ENCODE measurements around the gene MRPL24. TPM values are rescaled to one million over a fixed set of nuclear protein-coding genes. Genes with fewer than 3 reads are reported as not detected.
"Not testable (repeated sequence)": the region's sequence is repeated elsewhere in the genome, so short reads cannot be mapped to it uniquely, and the experiment has no call there.

MRPL24 gene
- total RNA-seq, 4 donors from 2014 or later = 54.9 to 121 (median 102) TPM

- Histone ChIP-seq H3K4me1 (peaks cover 34 to 39% of the 10 kb centered on the region in 2 donors), H3K4me3 (peak overlapping the region in 3 of 4 donors; percentile 73 to 89 (median 76)), H3K27ac (peak overlapping the region in 3 of 4 donors; percentile 86 to 94 (median 88)), H3K9me3 (no peaks in the 10 kb centered on the region), H3K27me3 (no peaks in the 10 kb centered on the region), H3K36me3 (peaks cover 0 to 4% of the 10 kb centered on the region in 2 donors)
- in situ Hi-C loops (cut with MboI; ENCODE audit: low sequenced_read_pairs in 4 of 4) = no loop called here
- DNase-seq (no peak), ATAC-seq (no peak)
- intact Hi-C loops (cut with DNase I; ENCODE audit: low total_unique reads) = no loop called here
- TF ChIP-seq CTCF (IDR thresholded peaks at IDR 0.05 in 4 of 5, conservative IDR thresholded peaks at IDR 0.05 in 1 of 5) (no peak), POLR2A (IDR thresholded peaks at IDR 0.05) (no peak)
Measured at GRCh38 chr1:156765666-156766065, 24.8 kb upstream of the MRPL24 start.

DNA sequence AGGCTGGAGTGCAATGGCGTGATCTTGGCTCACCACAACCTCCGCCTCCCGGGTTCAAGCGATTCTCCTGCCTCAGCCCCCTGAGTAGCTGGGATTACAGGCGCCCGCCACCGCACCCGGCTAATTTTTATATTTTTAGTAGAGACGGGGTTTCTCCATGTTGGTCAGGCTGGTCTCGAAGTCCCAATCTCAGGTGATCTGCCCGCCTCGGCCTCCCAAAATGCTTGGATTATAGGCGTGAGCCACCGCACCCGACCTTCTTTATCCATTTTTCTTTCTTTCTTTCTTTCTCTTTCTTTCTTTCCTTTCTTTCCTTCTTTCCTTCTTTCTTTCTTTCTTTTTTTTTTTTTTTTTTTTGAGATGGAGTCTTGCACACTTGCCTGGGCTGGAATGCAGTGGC, 24.2 kb upstream of the MRPL24 start:
- H3K27me3 ChIP-seq; intact Hi-C loops (cut with DNase I; ENCODE audit: low total_unique reads); H3K4me3 ChIP-seq; DNase-seq; H3K36me3 ChIP-seq; ATAC-seq; in situ Hi-C loops (cut with MboI; ENCODE audit: low sequenced_read_pairs in 4 of 4); H3K27ac ChIP-seq; H3K9me3 ChIP-seq: not testable (repeated sequence)
- H3K4me1 ChIP-seq = peaks cover 32 to 40% of the 10 kb centered on the region in 2 donors

- H3K27ac ChIP-seq = peak overlapping the region in 3 of 4 donors; percentile 59 to 80 (median 69)
- no peaks in the 10 kb centered on the region for H3K27me3 ChIP-seq
- no peaks in the 10 kb centered on the region for H3K9me3 ChIP-seq
- DNase-seq (no peak), ATAC-seq (peak in 1 of 2 donors; percentile 5)
- H3K4me3 ChIP-seq = no peak overlapping the region
- peaks cover 8 to 12% of the 10 kb centered on the region in 2 donors for H3K4me1 ChIP-seq
- TF ChIP-seq POLR2A (IDR thresholded peaks at IDR 0.05) (no peak), CTCF (IDR thresholded peaks at IDR 0.05 in 4 of 5, conservative IDR thresholded peaks at IDR 0.05 in 1 of 5) (no peak)
- intact Hi-C loops (cut with DNase I; ENCODE audit: low total_unique reads) = no loop called here
- in situ Hi-C loops (cut with MboI; ENCODE audit: low sequenced_read_pairs in 4 of 4) = no loop called here
- no peaks in the 10 kb centered on the region for H3K36me3 ChIP-seq
Measured at GRCh38 chr1:156760796-156761104, 19.9 kb upstream of the MRPL24 start.

DNA sequence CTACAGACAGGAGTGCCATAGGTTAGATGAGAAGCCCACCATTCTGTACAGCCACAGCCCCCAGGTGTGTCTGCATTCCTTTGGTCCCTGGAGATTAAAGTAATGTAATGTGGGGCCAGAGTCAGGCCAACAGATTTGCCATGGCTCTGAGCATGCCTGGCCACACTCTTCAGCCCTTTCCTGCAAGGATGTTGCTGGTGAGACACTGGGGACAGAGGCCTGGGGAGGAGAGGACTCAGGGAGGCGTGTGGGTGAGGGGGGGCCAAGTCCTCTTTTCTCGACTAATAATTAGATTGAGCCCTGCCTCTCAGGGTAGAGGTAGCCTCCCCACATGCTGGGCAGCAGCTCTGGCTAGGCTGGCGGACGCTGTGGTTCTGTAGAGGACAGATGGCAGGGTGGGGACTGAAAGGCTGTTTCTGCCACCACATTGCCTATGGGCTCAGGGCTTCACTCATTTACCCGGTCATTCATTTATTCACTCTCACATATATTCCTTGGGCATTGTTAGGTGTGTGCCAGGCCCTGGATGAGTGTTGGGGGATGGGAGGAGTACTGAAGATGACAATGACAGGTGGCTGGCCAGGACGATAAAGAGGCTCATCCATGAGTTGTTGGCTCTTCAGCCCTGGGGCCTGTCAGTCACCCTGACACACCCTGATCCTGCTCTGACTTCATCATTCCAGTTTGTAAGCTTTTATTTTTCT, 19.4 kb upstream of the MRPL24 start:
- in situ Hi-C loops (cut with MboI; ENCODE audit: low sequenced_read_pairs in 4 of 4) = no loop called here
- H3K27ac ChIP-seq = peak overlapping the region in 3 of 4 donors; percentile 59 to 80 (median 69)
- intact Hi-C loops (cut with DNase I; ENCODE audit: low total_unique reads) = no loop called here
- H3K9me3 ChIP-seq = no peaks in the 10 kb centered on the region
- peak in 1 of 2 donors; percentile 64 for DNase-seq
- H3K4me3 ChIP-seq = no peak overlapping the region
- H3K27me3 ChIP-seq = no peaks in the 10 kb centered on the region
- TF ChIP-seq CTCF (IDR thresholded peaks at IDR 0.05 in 4 of 5, conservative IDR thresholded peaks at IDR 0.05 in 1 of 5) (no peak), POLR2A (IDR thresholded peaks at IDR 0.05) (no peak)
- peak; percentile 81 to 87 for ATAC-seq
- H3K36me3 ChIP-seq = no peaks in the 10 kb centered on the region
- H3K4me1 ChIP-seq = peaks cover 7 to 10% of the 10 kb centered on the region in 2 donors

- peak overlapping the region in 2 of 4 donors; percentile 38 to 49 for H3K27ac ChIP-seq
- DNase-seq; H3K27me3 ChIP-seq; ATAC-seq; H3K9me3 ChIP-seq; in situ Hi-C loops (cut with MboI; ENCODE audit: low sequenced_read_pairs in 4 of 4); H3K36me3 ChIP-seq; H3K4me3 ChIP-seq; intact Hi-C loops (cut with DNase I; ENCODE audit: low total_unique reads): not testable (repeated sequence)
- peaks cover 26 to 28% of the 10 kb centered on the region in 2 donors for H3K4me1 ChIP-seq
Measured at GRCh38 chr1:156757572-156758253, 16.8 kb upstream of the MRPL24 start.

Measured in gastrocnemius medialis (tissue), 4 donors.